Hematopoietic multipotent progenitor cell treated with erythropoietin and hydrocortisone succinate and interleukin-3 and kit ligand, for 15 days (in vitro differentiated cells): ENCODE data around the gene KLB.

ENCODE experiments used
- DNase-seq: peaks from one replicate; pipeline ENCODE4 v3.0.0-alpha.2; 2015; ENCODE audit warnings: low spot score

The KLB gene

GRCh38 chr4:39464886-39465501, 58.3 kb downstream of the KLB start:
- no peak for DNase-seq

GRCh38 chr4:39466747-39467146, 60.0 kb downstream of the KLB start:
- DNase-seq: no peak

- no peak for DNase-seq
Measured at GRCh38 chr4:39467464-39467863, 60.7 kb downstream of the KLB start.

DNA sequence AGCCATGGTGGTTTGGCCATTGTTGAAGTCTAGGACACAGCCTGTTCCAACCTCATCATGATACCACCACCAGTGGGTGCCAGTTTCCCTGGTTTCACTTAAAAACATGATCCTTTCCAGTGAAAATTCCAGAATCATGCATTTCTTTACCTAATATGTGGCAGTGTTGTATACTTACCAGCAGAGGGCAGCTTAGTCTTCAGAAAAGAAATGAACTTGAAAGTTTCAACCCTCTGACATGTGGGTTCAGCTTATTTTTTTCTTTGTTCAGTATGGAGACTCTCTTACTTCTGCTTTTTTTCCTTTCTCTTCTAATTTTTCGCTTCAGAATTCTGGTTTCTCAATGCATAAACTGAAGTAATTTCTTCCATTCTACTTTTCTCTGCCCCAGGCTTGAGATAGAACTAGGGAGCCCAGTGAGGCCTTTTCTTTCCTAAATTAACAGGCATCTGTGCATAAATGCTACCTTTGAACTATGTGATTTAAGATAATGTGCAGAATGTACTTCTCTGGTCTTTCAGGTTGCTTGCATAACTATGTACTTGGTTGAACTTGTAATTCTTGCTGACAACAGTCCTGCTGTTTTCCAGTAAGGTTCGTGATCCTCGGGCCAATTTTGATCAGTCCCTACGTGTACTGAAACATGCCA, 62.8 kb downstream of the KLB start:
- DNase-seq: peak; percentile 79

DNA sequence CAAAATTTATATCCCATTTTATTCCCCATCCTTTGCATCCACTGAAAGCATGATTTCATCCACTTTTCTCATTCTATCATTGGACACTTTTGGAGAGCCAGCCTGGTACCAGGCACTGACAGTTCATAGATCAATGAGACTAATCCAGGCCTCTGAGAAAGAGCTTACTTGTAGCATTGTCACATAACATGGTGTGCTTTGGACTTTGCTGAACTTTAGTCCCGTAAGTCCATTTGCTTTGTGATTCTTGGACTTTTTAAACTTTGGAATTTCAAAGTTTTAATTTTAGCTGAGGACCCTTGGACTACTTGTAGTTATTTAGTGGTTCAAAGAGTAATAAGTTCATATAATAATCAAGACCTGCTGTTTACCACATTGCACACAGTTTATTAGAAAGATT, 63.7 kb downstream of the KLB start:
- no peak for DNase-seq

- DNase-seq: no peak
Measured at GRCh38 chr4:39472396-39472795, 65.7 kb downstream of the KLB start.

GRCh38 chr4:39476187-39476895, 69.6 kb downstream of the KLB start:
- no peak for DNase-seq

- no peak for DNase-seq
Measured at GRCh38 chr4:39480251-39480650, 73.5 kb downstream of the KLB start.

GRCh38 chr4:39480902-39481695, 74.4 kb downstream of the KLB start:
- DNase-seq: no peak

- no peak for DNase-seq
Measured at GRCh38 chr4:39484582-39485272, 78.0 kb downstream of the KLB start.

- DNase-seq: no peak
Measured at GRCh38 chr4:39486221-39486804, 79.6 kb downstream of the KLB start.

DNA sequence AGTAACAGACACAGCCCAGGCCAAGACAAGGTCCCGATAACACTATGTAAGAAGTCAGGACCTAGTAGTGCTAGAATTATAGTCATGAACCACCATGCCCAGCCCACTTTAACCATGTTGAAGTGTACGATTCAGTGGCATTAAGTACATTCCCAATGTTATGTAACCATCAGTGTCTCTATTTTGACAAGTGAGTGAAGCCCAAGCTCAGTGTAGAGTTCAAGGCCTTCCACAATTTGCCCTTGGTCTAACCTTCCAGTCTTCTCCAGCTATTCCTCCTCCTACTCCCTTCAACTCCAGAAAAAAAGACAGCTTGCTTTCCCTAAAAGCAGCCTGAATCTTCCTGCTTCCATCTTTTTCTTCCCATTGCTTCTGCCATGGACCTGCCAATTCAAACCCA, 83.6 kb downstream of the KLB start:
- DNase-seq: no peak

DNA sequence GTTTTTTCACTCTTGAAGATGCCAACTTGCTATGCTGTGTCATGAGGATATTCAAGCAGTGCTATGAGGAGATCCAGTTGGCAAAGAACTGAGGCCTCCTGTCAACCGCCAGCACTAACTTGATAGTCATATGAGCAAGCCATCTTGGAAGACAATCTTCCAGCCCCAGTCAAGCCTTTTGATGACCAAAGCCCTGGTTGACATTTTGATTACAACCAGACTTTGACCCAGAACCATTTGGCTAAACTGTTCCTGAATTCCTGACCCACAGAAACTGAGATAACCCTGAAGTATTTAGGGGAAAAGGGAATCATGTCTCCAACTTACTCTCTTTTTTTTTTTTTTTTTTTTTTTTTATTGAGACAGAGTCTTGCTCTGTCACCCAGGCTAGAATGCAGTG, 87.6 kb downstream of the KLB start:
- no peak for DNase-seq

- no peak for DNase-seq
Measured at GRCh38 chr4:39495446-39496213, 88.9 kb downstream of the KLB start.

DNA sequence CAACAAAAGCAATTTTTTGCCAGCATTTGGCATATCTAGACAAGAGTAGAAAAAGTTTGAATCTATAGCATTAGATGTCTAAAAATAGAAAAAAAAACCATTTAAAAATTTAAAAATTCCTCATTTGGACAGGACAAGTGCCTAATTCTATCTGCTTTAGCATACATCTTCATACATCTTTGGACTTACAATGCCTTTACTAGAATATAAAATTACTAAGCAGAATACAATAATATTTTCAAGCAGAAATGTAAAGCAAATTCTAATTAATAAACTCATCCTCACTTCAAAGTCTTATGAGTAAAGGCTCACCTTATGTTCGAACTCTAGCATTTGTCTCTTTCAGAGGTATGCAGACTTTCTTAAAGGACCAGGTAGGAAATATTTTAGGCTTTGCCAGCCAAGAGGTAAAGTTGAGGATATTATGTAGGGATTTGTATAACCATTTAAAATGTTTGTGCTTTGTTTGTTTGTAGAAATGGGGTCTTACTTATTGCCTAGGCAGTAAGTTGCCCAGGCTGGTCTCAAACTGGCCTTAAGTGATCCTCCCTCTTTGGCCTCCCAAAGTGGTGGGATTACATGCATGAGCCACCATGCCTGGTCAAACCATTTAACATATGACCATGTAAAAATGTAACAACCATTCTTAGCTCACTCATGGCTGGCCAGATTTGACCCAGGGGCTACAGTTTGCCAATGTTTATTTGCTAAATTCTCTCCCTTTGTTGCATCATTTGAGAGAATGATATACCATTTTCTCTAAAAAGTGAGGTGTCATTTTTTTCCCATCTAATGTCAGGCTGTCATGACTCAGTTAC, 91.4 kb downstream of the KLB start:
- DNase-seq: peak; percentile 17

DNA sequence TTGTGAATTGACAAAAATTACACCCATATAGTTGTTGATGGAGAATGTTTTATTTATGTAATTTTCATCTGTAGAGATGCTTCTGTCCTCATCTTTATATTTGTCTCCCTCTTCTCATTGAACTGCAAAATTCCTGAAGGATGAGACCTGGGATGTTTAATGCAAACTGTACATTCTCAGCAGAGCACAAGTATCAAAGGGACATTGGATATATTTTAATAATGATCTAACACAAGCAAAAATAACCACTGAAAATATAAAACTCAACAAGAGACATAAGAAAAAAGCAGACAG, 91.9 kb downstream of the KLB start:
- no peak for DNase-seq
